ENCODE measurements around the gene TEX38.

GRCh38 chr1:46687093-46687659, 15.5 kb downstream of the TEX38 start:
- TF ChIP-seq POLR2AphosphoS5 (IDR thresholded peaks at IDR 0.05; ENCODE audit: low read depth) (no peak), EZH2phosphoT487 (IDR thresholded peaks at IDR 0.05; ENCODE audit: unreplicated experiment) (no peak), EZH2 (IDR thresholded peaks at IDR 0.05; ENCODE audit: low read depth, unreplicated experiment) (no peak), ETS1 (IDR thresholded peaks at IDR 0.05) (no peak), ZNF331 (CRISPR knock-in tag; IDR thresholded peaks at IDR 0.05; ENCODE audit: low read depth) (no peak), JUNB (IDR thresholded peaks at IDR 0.05; ENCODE audit: unreplicated experiment) (no peak), NANOG (IDR thresholded peaks at IDR 0.05; ENCODE audit: borderline replicate concordance) (no peak), CREB1 (CRISPR knock-in tag; IDR thresholded peaks at IDR 0.05; ENCODE audit: low read depth) (no peak)
- TF ChIP-seq, protein P1, sequence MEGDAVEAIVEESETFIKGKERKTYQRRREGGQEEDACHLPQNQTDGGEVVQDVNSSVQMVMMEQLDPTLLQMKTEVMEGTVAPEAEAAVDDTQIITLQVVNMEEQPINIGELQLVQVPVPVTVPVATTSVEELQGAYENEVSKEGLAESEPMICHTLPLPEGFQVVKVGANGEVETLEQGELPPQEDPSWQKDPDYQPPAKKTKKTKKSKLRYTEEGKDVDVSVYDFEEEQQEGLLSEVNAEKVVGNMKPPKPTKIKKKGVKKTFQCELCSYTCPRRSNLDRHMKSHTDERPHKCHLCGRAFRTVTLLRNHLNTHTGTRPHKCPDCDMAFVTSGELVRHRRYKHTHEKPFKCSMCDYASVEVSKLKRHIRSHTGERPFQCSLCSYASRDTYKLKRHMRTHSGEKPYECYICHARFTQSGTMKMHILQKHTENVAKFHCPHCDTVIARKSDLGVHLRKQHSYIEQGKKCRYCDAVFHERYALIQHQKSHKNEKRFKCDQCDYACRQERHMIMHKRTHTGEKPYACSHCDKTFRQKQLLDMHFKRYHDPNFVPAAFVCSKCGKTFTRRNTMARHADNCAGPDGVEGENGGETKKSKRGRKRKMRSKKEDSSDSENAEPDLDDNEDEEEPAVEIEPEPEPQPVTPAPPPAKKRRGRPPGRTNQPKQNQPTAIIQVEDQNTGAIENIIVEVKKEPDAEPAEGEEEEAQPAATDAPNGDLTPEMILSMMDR (conservative IDR thresholded peaks at IDR 0.05; ENCODE audit: low read depth in 2 of 2) = no peak
- TF ChIP-seq, protein P2, sequence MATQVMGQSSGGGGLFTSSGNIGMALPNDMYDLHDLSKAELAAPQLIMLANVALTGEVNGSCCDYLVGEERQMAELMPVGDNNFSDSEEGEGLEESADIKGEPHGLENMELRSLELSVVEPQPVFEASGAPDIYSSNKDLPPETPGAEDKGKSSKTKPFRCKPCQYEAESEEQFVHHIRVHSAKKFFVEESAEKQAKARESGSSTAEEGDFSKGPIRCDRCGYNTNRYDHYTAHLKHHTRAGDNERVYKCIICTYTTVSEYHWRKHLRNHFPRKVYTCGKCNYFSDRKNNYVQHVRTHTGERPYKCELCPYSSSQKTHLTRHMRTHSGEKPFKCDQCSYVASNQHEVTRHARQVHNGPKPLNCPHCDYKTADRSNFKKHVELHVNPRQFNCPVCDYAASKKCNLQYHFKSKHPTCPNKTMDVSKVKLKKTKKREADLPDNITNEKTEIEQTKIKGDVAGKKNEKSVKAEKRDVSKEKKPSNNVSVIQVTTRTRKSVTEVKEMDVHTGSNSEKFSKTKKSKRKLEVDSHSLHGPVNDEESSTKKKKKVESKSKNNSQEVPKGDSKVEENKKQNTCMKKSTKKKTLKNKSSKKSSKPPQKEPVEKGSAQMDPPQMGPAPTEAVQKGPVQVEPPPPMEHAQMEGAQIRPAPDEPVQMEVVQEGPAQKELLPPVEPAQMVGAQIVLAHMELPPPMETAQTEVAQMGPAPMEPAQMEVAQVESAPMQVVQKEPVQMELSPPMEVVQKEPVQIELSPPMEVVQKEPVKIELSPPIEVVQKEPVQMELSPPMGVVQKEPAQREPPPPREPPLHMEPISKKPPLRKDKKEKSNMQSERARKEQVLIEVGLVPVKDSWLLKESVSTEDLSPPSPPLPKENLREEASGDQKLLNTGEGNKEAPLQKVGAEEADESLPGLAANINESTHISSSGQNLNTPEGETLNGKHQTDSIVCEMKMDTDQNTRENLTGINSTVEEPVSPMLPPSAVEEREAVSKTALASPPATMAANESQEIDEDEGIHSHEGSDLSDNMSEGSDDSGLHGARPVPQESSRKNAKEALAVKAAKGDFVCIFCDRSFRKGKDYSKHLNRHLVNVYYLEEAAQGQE (IDR thresholded peaks at IDR 0.05; ENCODE audit: unreplicated experiment) = no peak
